Daoy (cell line): ENCODE measurements around the gene SNRPA1. TPM values are rescaled to one million over a fixed set of nuclear protein-coding genes. Genes with fewer than 3 reads are reported as not detected.

Source experiments
- DNase-seq: peaks from one replicate; pipeline ENCODE4 v3.0.0-alpha.2; 2015; ENCODE audit warnings: low read depth
- total RNA-seq: library from RNA; depleted of rRNA; stranded (reverse); fragments of >200 nt; shearing (Covaris generic); gene quantifications from 2 replicates; pipeline ENCODE4 v1.2.3, GENCODE V29; 2014; rRNA removed

The SNRPA1 gene
- total RNA-seq, 1 experiment from 2014 or later, result 78.1 TPM

DNA sequence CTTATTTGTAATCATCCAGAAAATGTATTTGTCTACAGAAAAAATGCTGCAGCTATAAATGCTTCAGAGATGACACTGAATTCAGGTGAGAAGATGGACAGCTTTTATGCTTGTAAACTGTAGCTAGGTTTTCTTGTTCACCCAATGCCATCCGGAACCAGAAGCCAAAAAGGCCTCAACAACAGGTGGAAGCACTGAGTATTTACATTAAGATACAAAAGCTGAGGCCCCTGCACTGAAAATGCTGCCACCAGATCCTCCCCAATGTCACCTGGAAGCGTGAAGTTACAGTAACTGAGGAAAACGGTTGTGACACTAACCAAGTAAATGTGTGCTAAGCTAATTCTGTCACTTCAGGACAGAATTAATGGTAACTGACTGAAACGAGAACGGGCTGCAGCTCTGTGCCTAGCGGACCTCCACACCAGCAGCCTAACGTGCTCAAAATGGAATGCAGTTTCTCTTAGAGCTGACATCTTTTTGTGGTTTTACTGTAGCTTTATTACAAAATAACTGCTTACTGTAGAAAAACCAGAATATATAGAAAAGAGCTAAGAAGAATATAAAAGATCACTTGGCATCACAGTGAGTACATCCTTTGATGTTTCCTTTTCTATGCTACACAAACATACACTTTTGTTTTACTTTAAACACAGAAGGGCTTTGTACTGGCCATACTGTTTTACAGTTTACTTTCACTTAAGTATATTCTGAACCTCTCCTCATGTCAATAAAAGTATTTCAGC lies 50.8 kb downstream of the SNRPA1 start:
- DNase-seq, result no peak

DNA sequence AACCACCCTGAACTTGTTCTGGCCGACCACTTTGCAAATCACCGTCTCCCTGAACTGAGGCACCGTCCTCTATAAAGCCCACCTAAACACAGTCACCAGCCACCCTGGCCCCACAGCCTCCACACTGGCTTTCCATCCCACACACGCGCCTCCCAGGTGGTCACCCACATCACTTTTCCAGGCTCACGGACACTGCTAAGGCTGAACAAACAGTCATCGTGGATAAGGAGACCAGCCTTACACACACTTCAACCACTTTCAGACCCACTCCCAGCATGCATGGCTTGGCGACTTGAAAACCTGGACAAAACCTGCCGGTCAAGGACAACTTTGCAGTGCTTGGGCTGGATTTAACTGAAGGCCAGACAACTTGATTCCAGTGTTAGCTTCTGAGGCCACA lies 51.6 kb downstream of the SNRPA1 start:
- DNase-seq, result no peak

DNA sequence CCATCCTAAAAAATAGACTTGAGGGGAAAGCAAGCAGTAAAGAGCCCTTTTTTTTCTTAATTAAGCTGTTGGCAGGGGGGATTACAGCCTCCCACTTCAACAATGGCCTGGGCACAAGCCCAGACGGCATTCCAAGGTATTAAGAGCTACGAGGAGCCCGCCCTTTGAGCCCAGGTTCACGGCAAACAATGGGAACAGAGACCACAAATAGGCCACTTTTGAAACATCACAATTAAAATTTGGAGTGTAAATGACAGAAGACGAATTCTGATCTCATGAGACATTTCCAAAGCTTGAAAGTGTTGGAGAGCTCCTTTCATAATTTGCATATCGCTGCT lies 52.1 kb downstream of the SNRPA1 start:
- DNase-seq, result peak; percentile 21

DNA sequence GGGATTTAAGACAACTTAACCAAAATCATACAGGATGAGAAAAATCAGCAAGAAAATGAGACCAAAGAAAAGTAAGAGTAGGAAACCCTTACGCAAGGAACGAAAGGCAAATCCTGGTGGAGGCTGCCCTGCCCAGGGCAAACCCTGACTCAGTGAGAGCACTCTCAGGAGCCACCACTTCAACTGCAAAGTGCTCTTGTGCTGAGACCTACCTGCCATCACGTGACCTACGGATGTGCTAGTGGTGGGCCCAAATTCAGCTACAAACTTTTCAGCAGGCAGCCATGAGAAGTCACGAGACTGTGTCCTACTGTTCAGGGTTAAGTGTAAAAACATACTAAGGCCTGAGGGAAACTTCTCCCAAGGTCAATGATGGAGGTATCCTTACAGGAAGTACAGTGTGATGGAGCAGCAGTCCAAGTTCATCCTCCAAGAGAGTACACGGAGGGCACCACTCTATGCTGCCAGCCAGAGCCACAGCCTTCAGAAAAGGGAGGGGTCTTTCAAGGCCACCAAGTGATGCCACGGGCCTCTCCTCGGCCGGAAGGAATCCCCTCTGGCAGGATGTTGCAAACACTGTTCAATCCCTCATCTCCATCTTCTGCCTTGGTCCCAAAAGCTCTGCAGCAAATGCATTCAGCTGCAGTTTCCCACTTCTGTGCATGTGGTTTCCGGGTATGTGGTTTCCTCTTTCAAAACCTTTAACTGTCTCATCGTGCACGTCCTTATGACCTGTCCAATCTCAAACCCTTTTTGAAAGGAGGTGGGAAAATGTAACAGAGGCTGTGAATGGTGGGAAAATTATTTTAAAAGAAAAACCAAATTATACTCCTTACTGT lies 52.7 kb downstream of the SNRPA1 start:
- DNase-seq, result peak; percentile 59

DNA sequence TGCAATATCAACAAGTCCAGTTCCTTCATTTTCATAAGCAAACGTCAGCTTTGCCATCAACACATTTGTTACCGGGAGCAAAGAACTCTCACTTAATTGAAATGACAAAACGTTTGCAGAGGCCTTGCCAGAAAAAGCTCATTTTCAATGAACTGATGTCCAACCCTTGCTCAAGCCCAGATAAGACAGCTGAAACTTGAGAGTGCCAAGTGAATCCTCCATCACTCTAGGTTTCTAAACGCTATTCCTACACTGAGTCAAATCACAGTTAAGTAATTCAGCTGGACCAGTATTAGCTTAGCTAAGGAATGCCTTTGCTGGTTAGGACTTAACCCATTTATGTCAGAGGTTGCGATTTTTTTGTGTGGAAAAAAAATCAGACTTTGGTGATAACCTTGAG lies 54.7 kb downstream of the SNRPA1 start:
- no peak for DNase-seq

DNA sequence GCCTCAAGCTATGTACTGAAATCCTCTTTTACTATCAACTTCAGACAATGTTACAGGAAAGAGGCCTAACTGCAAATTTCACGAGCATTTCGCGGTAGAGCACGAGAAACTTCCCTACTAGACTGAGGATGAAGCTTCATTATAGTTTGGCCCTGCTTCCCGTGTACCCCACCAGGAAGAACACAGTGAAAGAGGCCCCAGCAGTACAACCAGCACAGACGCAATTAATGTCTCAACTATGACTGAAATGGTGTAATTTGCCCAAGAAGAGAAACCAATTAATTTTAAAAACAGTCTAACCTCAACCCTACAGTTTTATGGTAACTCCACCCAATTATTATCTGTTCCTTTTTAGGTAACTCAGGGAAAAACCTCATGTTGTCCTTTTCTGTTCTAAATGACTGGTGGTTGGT lies 55.3 kb downstream of the SNRPA1 start:
- DNase-seq, result no peak

DNA sequence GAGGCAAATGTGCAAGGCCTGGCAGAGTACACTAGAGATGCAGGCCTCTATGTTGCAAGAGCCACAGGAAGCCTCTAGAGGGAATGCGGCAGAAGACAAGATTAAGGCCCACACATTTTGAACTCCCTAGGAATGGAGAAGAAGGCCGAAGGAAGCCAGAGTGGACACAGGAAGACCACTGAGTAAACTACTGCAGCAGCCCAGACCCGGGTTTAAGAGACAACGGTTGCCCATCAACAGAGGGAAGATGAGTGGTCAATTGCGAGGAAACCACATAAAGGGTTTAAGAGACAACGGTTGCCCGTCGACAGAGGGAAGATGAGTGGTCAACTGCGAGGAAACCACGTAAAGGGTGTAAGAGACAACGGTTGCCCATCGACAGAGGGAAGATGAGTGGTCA lies 57.8 kb downstream of the SNRPA1 start:
- no peak for DNase-seq

DNA sequence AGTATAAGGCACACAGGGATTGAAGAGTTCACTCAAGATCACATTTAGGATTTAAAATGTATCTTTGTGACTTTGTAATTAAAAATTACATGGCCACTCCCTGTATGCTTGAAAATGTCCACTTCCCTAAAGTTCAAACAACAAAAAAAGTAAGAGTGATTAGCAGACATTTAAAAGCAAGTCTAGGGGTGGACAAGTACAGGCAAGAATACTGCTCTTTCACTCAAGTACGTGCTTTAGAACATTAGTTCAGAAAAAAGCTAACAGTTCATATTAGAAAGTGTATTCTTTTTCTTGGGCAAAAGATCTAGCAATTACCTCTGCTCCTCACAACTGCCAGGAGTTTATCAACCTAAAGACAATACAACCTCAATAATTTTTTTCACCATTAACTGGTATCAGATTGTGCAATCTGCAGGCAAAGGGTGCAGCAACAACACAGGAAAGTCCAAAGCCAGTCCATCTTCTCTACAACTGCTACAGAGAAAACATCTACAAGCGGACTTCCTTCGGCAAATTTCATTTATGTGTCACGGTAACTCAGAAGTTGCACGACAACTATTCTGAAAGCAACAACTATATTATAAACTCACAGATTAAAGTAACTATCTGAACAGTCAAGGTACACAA lies 61.3 kb downstream of the SNRPA1 start:
- no peak for DNase-seq

DNA sequence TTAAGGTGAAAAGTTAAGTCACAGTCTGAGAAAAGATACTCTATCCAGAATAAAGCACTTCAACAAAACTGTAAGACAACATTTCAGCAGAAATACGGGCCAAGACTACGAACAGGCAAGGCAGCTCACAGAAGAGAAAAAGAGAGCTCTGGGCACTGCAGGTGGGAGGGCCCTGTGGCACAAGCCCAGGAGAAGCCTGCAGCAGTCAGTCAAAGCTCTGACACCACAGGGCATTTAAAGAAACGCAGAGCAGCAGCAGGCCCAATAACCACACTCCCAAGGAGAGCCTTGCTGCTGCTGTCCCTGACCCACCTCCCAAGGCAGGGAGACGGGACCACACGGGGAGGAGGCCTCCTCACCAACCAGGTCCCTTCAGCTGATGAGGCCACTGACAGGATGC lies 62.4 kb downstream of the SNRPA1 start:
- no peak for DNase-seq

Other genes with a start within 250 kb of the SNRPA1 start
- gene CHSY1, start 43.2 kb downstream of the SNRPA1 start, total RNA-seq, result 26.6 and 29.0 TPM in 2 replicates
- 68.7 and 88.6 TPM in 2 replicates for gene SELENOS, start 17.8 kb downstream of the SNRPA1 start, total RNA-seq
- 8.1 and 8.8 TPM in 2 replicates for gene PCSK6, start 194.5 kb upstream of the SNRPA1 start, total RNA-seq